Measurements from ENCODE around the gene SLC27A5.

DNA sequence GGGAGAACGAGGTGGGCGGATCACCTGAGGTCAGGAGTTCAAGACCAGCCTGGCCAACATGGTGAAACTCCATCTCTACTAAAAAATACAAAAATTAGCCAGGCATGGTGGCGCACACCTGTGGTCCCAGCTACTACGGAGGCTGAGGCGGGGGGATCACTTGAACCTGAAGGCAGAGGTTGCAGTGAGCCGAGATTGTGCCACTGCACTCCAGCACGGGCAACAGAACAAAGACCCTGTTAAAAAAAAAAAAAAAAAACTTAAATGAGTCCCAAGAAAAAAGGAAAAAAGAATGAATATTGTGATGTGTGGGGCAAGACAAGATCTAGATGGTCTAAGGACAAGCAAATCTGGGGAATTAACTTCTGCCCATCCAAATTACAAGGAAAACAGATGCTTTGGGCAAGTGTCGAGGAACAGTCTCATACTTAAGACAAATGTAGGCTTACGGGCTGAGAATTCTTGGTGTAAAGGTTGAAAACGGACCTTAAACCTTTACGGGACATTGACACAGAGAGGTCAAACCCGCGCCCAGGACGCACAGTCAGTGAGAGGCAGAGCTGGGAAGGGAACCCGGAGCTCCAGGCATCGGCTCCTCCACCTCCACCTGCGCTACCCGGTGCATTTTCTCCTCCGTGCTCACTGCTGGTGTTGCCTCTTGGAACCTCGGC, 45.6 kb downstream of the SLC27A5 start:
- TF ChIP-seq, protein P1, sequence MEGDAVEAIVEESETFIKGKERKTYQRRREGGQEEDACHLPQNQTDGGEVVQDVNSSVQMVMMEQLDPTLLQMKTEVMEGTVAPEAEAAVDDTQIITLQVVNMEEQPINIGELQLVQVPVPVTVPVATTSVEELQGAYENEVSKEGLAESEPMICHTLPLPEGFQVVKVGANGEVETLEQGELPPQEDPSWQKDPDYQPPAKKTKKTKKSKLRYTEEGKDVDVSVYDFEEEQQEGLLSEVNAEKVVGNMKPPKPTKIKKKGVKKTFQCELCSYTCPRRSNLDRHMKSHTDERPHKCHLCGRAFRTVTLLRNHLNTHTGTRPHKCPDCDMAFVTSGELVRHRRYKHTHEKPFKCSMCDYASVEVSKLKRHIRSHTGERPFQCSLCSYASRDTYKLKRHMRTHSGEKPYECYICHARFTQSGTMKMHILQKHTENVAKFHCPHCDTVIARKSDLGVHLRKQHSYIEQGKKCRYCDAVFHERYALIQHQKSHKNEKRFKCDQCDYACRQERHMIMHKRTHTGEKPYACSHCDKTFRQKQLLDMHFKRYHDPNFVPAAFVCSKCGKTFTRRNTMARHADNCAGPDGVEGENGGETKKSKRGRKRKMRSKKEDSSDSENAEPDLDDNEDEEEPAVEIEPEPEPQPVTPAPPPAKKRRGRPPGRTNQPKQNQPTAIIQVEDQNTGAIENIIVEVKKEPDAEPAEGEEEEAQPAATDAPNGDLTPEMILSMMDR (conservative IDR thresholded peaks at IDR 0.05), result no peak
- no peak for TF ChIP-seq EZH2 (IDR thresholded peaks at IDR 0.05; ENCODE audit: low read depth)

All from PC-9 (cell line).